ENCODE results near the gene ARHGEF19.
A peak's percentile ranks its signal among the peaks of the same experiment; 100 is the strongest.
"Not testable (repeated sequence)": the region's sequence is repeated elsewhere in the genome, so short reads cannot be mapped to it uniquely, and the experiment has no call there.

Gene ARHGEF19

DNA sequence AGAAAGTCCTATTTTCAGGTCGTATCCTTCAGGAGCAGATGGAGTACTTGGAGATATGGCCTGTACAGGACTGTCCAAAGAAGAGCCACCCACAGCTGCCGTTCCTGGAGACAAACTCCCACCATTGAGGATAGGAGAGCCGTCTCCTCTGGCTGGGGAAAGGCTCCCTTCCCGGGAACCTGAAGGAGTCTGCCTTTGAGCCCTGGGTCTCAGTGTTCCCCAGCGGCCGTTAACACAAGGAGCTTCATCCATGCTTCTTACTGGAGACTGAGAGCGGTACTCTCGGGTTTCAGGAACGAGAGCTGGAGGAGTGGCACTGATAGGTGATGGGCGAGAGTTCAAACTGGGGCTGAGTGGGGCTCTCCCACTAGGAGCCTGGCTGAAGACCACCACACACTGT, 38.9 kb upstream of the ARHGEF19 start:
- H3K36me3 ChIP-seq = peaks cover 90% of the 10 kb centered on the region

DNA sequence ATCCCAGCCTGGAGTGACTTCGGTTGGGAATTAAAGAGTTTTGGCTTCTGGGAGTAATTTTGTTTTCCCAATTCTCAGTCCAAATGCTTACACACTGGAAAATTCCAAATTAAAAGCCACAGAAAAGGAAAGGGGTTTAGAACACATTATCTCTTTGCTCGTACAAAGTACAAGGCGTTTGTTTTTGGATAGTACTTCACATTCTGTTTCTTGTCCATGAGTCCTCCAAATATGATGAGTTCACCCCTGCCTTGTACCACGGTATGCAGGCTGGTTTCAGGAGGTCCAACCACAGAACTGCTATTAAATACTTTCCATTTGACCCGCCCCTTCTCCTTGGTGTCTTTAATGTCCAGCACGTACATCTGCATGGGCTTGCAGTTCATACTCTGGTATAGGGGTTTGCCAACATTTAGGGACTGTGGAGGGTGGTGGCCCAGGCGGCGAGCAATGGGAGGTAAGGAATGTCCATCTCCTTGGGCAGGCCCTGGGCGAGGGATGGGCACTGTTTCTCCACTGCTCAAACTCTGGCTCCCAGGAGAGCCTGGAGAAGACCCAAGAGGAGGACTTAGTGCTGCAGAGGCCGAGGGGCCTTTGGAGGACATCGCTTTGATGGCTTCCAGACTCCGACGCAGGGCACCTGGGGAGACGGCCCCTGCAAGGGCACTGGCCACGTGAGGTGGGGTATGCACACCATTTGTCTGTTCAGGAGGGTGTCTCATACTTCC, 38.2 kb upstream of the ARHGEF19 start:
- H3K9me3 ChIP-seq = no peaks in the 10 kb centered on the region
- H3K4me2 ChIP-seq = no peak overlapping the region
- no peak overlapping the region for H3K27ac ChIP-seq
- H4K20me1 ChIP-seq = peaks cover 22% of the 10 kb centered on the region
- H3K9ac ChIP-seq = no peak overlapping the region
- no peak overlapping the region for H3K4me3 ChIP-seq
- no peaks in the 10 kb centered on the region for H3K27me3 ChIP-seq
- TF ChIP-seq Cebpa-rat (IDR thresholded peaks at IDR 0.05) = no peak
- H3K36me3 ChIP-seq = peaks cover 90% of the 10 kb centered on the region
- H3K4me1 ChIP-seq = peaks cover 25% of the 10 kb centered on the region

More for the DNA sequence above, 38.9 kb upstream of the ARHGEF19 start:
- Histone ChIP-seq H4K20me1 (peaks cover 22% of the 10 kb centered on the region), H3K4me2 (no peak overlapping the region), H3K27me3 (no peaks in the 10 kb centered on the region), H3K27ac (no peak overlapping the region), H3K9ac (no peak overlapping the region), H3K4me1 (peaks cover 25% of the 10 kb centered on the region), H3K4me3 (no peak overlapping the region), H3K9me3 (no peaks in the 10 kb centered on the region)
- no peak for TF ChIP-seq Cebpa-rat (IDR thresholded peaks at IDR 0.05)

DNA sequence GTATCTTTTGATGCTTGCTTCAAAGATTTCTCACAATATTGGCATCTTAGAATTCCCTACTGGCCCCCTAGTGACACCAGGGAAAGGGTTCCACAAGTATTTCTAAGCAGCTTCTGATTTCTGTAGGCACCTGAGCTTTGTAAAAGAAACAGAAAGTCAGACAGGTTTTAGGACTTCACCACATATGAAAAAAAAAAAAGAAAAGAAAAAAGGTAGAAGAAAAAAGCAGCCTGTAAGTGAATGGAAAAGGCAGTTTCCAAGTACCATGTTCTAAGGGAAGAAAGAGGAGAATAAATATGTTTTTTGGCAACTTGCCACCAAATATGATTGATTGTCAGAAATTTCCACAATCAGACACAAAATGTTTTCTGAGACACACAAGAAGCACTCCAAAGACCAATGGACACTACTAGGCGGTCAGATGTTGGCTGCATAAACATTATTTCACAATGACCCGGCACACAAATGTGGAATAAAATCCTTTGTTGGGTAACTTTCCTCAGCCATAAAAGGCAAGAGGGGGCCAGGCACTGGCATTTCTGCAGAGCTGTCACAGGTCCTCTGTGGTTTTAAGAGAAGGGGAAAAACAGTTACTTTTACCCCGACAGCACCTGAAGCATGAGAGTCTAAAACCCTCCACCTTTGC, 37.3 kb upstream of the ARHGEF19 start:
- H4K20me1 ChIP-seq = peaks cover 26% of the 10 kb centered on the region

DNA sequence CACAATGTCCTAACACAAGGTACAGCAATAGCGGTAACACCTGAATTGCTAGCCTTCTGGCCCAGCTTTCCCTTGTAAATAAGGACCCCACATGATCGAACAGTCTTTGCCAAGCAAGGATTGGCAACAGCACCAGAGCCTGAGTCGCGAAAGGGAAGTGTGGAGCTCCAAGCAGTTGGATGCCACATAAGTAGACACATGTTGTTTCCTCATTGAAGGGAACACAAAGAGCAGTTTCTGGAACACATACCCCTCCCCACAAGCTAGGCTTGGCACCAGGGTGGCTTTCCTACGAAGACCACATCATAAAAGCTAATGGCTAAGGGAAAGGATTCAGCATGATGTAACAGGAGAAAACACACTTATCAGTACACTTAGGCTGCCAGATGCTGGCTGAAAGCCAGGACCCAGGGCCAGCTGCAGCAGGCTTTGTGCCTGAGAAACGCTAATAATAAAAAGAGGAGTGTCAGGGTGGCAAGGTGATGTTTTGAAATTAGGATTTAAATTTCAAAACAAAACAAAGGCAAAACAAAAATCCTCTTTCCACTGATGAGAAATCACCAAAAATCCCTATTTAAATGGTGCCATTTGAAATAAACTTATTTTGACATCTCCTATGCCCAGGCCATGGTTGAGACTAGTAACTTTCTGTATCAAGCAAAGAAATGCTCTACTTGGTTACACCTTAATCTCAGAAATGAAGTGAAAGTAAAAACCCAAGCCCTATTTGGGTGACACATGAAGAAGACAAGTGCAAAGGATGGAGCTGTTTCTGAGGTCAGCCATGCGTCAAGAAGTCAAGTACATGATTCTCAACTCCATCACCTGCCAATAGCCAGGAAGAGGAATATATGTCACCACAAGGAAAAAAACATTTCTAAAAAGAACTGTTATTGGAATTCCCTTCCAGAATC, 36.4 kb upstream of the ARHGEF19 start:
- Histone ChIP-seq H3K27ac (peak overlapping the region; percentile 63), H3K9me3 (no peaks in the 10 kb centered on the region), H3K4me2 (peak overlapping the region; percentile 63), H4K20me1 (peaks cover 28% of the 10 kb centered on the region), H3K27me3 (no peaks in the 10 kb centered on the region), H3K4me3 (no peak overlapping the region), H3K36me3 (peaks cover 78% of the 10 kb centered on the region), H3K9ac (peak overlapping the region; percentile 13; the same call in 1 of the 2 replicates), H3K4me1 (peaks cover 29% of the 10 kb centered on the region)
- TF ChIP-seq Cebpa-rat (IDR thresholded peaks at IDR 0.05) = no peak

More for the DNA sequence above, 37.3 kb upstream of the ARHGEF19 start:
- TF ChIP-seq Cebpa-rat (IDR thresholded peaks at IDR 0.05) = no peak
- H3K9ac ChIP-seq = no peak overlapping the region
- H3K4me1 ChIP-seq = peaks cover 25% of the 10 kb centered on the region
- peaks cover 87% of the 10 kb centered on the region for H3K36me3 ChIP-seq
- H3K27me3 ChIP-seq = no peaks in the 10 kb centered on the region
- no peaks in the 10 kb centered on the region for H3K9me3 ChIP-seq
- peak overlapping the region; percentile 63 for H3K4me2 ChIP-seq
- no peak overlapping the region for H3K27ac ChIP-seq
- H3K4me3 ChIP-seq = no peak overlapping the region

DNA sequence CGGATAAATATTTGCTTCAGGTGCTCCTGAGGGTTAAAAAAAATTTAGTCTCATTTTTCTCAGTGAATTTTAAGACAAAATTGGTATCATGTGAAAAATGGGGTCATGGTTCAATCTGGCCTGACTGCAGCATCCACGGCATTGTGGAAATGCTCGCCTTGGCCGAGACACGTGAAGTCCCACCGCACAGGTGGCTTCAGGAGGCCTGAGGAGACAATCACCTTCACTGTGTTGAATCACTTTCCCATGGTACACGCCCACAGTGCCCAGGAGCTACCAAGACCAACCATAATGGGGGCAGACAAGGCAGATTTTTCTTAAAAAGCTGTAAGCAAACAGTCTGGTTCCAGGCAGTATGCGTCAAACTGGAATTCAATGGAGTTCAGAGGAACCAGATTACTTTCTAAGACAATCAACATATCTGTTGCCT, 35.6 kb upstream of the ARHGEF19 start:
- H3K4me3 ChIP-seq = no peak overlapping the region
- 0 out of 2 replicates have a peak overlapping the region, but pooled peaks have one; percentile 13 for H3K9ac ChIP-seq
- peak overlapping the region; percentile 63 for H3K27ac ChIP-seq
- H3K4me1 ChIP-seq = peaks cover 29% of the 10 kb centered on the region
- peaks cover 70% of the 10 kb centered on the region for H3K36me3 ChIP-seq
- no peak for TF ChIP-seq Cebpa-rat (IDR thresholded peaks at IDR 0.05)
- H3K4me2 ChIP-seq = peak overlapping the region; percentile 63; the same call in 1 of the 2 replicates
- no peaks in the 10 kb centered on the region for H3K9me3 ChIP-seq
- no peaks in the 10 kb centered on the region for H3K27me3 ChIP-seq
- peaks cover 28% of the 10 kb centered on the region for H4K20me1 ChIP-seq

DNA sequence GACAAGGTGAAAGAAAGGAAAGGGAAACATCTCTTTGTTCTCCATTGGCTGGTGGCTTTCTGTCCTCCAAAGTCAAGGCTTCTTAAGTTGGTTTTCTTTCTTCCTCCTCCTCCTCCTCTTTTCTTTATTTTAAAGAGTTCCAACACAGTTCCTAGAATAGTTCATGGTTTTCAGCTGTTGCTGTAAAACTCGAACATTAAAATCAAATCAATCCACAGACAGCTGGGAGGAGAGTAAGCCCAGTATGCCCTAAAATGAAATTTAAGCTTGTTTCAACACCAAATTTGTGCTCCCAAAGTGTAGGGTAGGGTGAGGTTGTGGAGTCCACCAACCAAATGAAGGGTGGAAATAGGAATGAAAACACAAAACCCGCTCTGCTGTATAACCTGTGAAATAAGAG, 35.0 kb upstream of the ARHGEF19 start:
- H3K4me2 ChIP-seq = no peak overlapping the region
- no peak for TF ChIP-seq Cebpa-rat (IDR thresholded peaks at IDR 0.05)
- no peak overlapping the region for H3K27ac ChIP-seq
- peaks cover 28% of the 10 kb centered on the region for H4K20me1 ChIP-seq
- H3K4me3 ChIP-seq = no peak overlapping the region
- H3K27me3 ChIP-seq = no peaks in the 10 kb centered on the region
- peaks cover 64% of the 10 kb centered on the region for H3K36me3 ChIP-seq
- H3K9ac ChIP-seq = no peak overlapping the region
- H3K9me3 ChIP-seq = no peaks in the 10 kb centered on the region
- H3K4me1 ChIP-seq = peaks cover 29% of the 10 kb centered on the region

DNA sequence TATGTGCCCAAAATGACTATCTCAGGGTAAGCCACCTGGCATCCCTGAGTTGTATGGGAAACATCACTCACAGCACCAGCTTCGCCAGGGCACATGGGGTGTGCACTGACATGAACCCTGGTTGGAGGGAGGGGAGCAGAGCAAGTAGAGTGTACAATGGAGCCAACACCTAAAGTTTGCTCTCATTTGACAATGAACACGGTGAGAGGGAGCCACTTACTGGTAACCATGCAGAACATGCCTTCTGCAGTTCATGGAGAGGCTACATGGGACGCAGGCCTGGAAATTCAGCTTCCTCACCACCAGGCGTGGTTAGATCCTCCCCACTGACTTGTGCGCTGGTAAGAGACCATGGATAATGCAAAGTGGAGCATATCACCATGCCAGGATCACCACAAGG, 34.5 kb upstream of the ARHGEF19 start:
- Histone ChIP-seq H3K27me3 (no peaks in the 10 kb centered on the region), H3K27ac (no peak overlapping the region), H3K9me3 (no peaks in the 10 kb centered on the region), H3K4me3 (no peak overlapping the region), H3K9ac (no peak overlapping the region), H3K4me1 (peaks cover 29% of the 10 kb centered on the region), H4K20me1 (peaks cover 28% of the 10 kb centered on the region), H3K4me2 (no peak overlapping the region), H3K36me3 (peaks cover 59% of the 10 kb centered on the region)
- TF ChIP-seq Cebpa-rat (IDR thresholded peaks at IDR 0.05) = no peak

DNA sequence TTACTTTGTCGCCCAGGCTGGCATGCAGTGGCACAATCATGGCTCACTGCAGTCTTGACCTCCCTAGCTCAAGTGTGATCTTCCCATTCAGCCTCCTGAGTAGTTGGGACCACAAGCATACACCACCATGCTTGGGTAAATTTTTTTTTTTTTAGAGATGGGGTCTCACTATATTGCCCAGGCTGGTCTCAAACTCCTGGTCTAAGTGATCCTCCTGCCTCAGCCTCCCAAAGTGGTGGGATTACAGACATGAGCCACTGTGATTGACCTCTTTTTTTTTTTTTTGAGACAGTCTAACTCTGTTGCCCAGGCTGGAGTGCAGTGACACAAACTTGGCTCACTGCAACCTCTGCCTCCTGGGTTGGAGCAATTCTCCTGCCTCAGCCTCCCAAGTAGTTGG, 33.8 kb upstream of the ARHGEF19 start:
- not testable (repeated sequence) for H3K9me3 ChIP-seq, H3K4me3 ChIP-seq, H3K27ac ChIP-seq, H3K4me2 ChIP-seq, H3K27me3 ChIP-seq, H3K9ac ChIP-seq
- Histone ChIP-seq H3K36me3 (peaks cover 52% of the 10 kb centered on the region), H3K4me1 (peaks cover 29% of the 10 kb centered on the region), H4K20me1 (peaks cover 28% of the 10 kb centered on the region)

DNA sequence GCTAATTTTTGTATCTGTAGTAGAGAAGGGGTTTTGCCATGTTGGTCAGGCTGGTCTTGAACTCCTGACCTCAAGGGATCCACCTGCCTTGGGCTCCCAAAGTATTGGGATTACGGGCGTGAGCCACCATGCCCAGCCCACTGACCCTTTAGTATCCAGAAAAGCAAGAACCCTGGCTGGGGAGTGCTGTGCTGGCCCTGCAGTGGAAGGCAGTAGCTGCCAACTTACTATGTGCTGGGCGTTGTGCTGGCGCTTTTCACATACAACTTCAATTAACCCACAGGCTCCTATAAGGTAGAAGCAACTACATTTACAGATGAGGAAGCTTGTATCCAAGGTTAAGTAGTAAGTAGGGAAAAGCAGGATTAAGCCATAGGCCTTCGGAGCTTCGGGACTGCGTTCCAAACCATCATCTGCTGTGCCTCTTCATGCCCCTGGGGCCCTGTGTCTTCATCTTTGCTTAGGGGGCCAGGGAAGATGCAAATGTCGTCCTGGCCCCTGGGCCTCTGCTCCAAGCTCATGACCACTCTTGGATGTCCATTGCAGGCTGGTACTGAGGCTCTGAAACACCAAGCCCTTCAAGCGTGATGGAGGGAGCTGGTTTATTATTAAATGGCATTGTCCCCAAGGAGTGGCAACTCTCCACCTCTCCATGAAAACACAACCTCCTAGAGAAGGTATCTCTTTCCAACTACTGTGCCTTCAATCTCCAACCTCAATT, 33.2 kb upstream of the ARHGEF19 start:
- peaks cover 29% of the 10 kb centered on the region for H3K4me1 ChIP-seq
- H3K27me3 ChIP-seq = no peaks in the 10 kb centered on the region
- no peak overlapping the region for H3K9ac ChIP-seq
- no peak overlapping the region for H3K4me2 ChIP-seq
- no peak overlapping the region for H3K4me3 ChIP-seq
- TF ChIP-seq Cebpa-rat (IDR thresholded peaks at IDR 0.05) = no peak
- H3K36me3 ChIP-seq = peaks cover 46% of the 10 kb centered on the region
- no peaks in the 10 kb centered on the region for H3K9me3 ChIP-seq
- no peak overlapping the region for H3K27ac ChIP-seq
- H4K20me1 ChIP-seq = peaks cover 28% of the 10 kb centered on the region

Measured in BLaER1 (cell line).